ENCODE results near the gene CCDC38. TPM values are rescaled to one million over a fixed set of nuclear protein-coding genes. Genes with fewer than 3 reads are reported as not detected.

The CCDC38 gene
- total and polyA plus RNA-seq, 9 of the 15 experiments (the other 6 are each of a cell fraction or from before 2014, with no cell fraction given) = not detected

DNA sequence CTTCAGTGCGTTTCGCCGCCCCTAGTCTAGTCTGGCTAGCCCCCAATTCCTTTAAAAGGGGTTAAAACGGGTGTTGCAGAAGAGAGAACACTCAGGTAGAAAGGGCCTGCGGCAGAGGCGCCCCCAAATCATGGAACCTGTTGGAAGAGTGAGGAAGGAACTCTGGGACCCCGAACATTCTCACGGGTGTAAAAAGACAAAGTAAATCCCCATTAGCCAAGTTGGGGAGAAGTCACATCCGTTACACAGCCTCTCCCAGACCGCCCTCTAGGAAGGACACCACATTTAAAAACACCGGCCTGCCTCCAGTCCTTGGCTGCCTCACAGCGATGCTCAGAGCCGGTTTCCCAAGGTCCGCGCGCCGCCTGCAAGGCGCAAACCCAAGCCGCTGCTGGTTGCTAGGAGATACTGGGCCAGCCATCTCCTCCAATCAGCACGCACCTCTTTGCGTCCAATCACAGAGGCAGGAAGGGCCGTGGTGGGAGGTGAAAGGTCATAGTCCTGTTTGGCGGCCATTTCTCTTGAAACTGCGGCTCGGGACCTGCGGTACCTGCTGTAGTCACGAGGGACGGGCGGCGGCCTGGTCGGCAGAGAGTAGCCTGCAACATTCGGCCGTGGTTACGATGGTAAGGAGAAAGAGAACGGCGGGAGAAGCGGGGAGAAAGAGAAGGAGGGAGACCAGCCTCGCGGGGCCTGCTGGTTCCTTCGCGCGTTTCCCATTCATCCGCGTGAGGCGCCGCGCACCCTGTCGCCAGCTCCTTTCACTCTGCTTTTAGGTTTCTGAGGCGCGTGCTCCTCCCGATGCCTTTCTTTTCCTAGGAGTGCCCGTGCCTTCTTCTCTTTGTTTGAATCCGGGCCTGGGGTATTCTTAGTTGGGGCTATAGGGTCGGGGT, 83.7 kb downstream of the CCDC38 start, which contains the start of gene SNRPF (continued):
- TF ChIP-seq ZNF830 (CRISPR knock-in tag; IDR thresholded peaks at IDR 0.05) (no peak), MTA2 (IDR thresholded peaks at IDR 0.05; ENCODE audit: low read depth) (peak; percentile 80), ZNF584 (CRISPR knock-in tag; IDR thresholded peaks at IDR 0.05; ENCODE audit: low read depth) (no peak), ZNF239 (CRISPR knock-in tag; IDR thresholded peaks at IDR 0.05) (no peak), HNRNPLL (IDR thresholded peaks at IDR 0.05; ENCODE audit: low read depth, low read length, poor library complexity, severe bottlenecking) (peak; percentile 61), KLF1 (tag; IDR thresholded peaks at IDR 0.05) (peak; percentile 53; the same call in 1 of the 2 replicates), ZNF76 (CRISPR knock-in tag; IDR thresholded peaks at IDR 0.05; ENCODE audit: borderline replicate concordance) (no peak), FOXK1 (CRISPR knock-in tag; IDR thresholded peaks at IDR 0.05; ENCODE audit: borderline replicate concordance) (peak; percentile 76; the same call in 1 of the 2 replicates), ZBED1 (IDR thresholded peaks at IDR 0.05) (peak; percentile 83; the same call in 1 of the 2 replicates), SIX5 (IDR thresholded peaks at IDR 0.05; ENCODE audit: borderline replicate concordance in 1 of 2, insufficient read depth in 1 of 2, low read depth in 1 of 2, low read length in 2 of 2) (peak; percentile 39 to 53; a peak in 2 of 4 replicates)
- TF ChIP-seq, protein P1, sequence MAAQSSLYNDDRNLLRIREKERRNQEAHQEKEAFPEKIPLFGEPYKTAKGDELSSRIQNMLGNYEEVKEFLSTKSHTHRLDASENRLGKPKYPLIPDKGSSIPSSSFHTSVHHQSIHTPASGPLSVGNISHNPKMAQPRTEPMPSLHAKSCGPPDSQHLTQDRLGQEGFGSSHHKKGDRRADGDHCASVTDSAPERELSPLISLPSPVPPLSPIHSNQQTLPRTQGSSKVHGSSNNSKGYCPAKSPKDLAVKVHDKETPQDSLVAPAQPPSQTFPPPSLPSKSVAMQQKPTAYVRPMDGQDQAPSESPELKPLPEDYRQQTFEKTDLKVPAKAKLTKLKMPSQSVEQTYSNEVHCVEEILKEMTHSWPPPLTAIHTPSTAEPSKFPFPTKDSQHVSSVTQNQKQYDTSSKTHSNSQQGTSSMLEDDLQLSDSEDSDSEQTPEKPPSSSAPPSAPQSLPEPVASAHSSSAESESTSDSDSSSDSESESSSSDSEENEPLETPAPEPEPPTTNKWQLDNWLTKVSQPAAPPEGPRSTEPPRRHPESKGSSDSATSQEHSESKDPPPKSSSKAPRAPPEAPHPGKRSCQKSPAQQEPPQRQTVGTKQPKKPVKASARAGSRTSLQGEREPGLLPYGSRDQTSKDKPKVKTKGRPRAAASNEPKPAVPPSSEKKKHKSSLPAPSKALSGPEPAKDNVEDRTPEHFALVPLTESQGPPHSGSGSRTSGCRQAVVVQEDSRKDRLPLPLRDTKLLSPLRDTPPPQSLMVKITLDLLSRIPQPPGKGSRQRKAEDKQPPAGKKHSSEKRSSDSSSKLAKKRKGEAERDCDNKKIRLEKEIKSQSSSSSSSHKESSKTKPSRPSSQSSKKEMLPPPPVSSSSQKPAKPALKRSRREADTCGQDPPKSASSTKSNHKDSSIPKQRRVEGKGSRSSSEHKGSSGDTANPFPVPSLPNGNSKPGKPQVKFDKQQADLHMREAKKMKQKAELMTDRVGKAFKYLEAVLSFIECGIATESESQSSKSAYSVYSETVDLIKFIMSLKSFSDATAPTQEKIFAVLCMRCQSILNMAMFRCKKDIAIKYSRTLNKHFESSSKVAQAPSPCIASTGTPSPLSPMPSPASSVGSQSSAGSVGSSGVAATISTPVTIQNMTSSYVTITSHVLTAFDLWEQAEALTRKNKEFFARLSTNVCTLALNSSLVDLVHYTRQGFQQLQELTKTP (IDR thresholded peaks at IDR 0.05; ENCODE audit: low read depth in 1 of 2, partially characterized antibody in 2 of 2) = peak in 1 of 2 experiments; percentile 71
- TF ChIP-seq, protein P2, sequence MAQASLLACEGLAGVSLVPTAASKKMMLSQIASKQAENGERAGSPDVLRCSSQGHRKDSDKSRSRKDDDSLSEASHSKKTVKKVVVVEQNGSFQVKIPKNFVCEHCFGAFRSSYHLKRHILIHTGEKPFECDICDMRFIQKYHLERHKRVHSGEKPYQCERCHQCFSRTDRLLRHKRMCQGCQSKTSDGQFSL (CRISPR knock-in tag; IDR thresholded peaks at IDR 0.05) = no peak
- TF ChIP-seq, protein P2 (tag; IDR thresholded peaks at IDR 0.05) = no peak
- TF ChIP-seq, protein P3, sequence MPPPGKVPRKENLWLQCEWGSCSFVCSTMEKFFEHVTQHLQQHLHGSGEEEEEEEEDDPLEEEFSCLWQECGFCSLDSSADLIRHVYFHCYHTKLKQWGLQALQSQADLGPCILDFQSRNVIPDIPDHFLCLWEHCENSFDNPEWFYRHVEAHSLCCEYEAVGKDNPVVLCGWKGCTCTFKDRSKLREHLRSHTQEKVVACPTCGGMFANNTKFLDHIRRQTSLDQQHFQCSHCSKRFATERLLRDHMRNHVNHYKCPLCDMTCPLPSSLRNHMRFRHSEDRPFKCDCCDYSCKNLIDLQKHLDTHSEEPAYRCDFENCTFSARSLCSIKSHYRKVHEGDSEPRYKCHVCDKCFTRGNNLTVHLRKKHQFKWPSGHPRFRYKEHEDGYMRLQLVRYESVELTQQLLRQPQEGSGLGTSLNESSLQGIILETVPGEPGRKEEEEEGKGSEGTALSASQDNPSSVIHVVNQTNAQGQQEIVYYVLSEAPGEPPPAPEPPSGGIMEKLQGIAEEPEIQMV (tag; conservative IDR thresholded peaks at IDR 0.05; ENCODE audit: low read depth) = peak; percentile 83
- TF ChIP-seq, protein P4, sequence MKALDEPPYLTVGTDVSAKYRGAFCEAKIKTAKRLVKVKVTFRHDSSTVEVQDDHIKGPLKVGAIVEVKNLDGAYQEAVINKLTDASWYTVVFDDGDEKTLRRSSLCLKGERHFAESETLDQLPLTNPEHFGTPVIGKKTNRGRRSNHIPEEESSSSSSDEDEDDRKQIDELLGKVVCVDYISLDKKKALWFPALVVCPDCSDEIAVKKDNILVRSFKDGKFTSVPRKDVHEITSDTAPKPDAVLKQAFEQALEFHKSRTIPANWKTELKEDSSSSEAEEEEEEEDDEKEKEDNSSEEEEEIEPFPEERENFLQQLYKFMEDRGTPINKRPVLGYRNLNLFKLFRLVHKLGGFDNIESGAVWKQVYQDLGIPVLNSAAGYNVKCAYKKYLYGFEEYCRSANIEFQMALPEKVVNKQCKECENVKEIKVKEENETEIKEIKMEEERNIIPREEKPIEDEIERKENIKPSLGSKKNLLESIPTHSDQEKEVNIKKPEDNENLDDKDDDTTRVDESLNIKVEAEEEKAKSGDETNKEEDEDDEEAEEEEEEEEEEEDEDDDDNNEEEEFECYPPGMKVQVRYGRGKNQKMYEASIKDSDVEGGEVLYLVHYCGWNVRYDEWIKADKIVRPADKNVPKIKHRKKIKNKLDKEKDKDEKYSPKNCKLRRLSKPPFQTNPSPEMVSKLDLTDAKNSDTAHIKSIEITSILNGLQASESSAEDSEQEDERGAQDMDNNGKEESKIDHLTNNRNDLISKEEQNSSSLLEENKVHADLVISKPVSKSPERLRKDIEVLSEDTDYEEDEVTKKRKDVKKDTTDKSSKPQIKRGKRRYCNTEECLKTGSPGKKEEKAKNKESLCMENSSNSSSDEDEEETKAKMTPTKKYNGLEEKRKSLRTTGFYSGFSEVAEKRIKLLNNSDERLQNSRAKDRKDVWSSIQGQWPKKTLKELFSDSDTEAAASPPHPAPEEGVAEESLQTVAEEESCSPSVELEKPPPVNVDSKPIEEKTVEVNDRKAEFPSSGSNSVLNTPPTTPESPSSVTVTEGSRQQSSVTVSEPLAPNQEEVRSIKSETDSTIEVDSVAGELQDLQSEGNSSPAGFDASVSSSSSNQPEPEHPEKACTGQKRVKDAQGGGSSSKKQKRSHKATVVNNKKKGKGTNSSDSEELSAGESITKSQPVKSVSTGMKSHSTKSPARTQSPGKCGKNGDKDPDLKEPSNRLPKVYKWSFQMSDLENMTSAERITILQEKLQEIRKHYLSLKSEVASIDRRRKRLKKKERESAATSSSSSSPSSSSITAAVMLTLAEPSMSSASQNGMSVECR (CRISPR knock-in tag; IDR thresholded peaks at IDR 0.05) = peak; percentile 77
